AG09319 (cell line): ENCODE measurements around the gene THADA.
"Not testable (repeated sequence)": the region's sequence is repeated elsewhere in the genome, so short reads cannot be mapped to it uniquely, and the experiment has no call there.

Source experiments
- DNase-seq: peaks from one replicate; pipeline ENCODE4 v3.0.0-alpha.2; 2010; ENCODE audit warnings: low read depth; ENCODE audit errors: extremely low read depth
- TF ChIP-seq, protein P1 (sequence below): IDR thresholded peaks from 2 replicates; pipeline ENCODE4 v1.5.1; 2011; ENCODE audit warnings: low read depth, mild to moderate bottlenecking, inconsistent platforms, low read length, moderate library complexity

THADA gene

DNA sequence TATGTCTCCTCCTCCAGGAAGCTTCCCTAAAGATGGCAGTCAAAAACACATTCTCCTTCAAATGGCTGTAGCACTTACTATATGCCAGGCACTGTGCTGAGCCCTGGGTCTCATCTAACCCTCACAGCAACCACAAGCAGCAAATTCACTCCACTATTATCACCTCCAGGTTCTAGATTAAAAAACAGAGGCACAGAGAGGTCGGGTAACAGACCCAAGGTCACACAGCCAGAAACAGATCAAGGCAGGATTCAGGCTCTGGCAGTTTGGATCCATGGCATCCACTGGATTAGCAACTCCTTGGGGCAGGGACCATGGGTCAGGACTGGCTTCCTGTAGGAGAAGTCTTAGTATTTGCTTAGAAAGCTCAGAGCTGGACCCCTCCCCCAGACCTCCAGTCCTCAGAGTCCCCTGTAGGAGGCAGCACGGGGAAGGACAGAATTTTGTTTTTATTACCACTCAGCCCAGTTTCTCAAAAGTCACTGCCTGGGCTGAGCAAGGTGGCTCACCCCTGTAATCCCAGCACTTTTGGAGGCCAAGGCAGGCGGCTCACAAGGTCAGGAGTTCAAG, 403.8 kb downstream of the THADA start:
- DNase-seq = no peak
- TF ChIP-seq, protein P1, sequence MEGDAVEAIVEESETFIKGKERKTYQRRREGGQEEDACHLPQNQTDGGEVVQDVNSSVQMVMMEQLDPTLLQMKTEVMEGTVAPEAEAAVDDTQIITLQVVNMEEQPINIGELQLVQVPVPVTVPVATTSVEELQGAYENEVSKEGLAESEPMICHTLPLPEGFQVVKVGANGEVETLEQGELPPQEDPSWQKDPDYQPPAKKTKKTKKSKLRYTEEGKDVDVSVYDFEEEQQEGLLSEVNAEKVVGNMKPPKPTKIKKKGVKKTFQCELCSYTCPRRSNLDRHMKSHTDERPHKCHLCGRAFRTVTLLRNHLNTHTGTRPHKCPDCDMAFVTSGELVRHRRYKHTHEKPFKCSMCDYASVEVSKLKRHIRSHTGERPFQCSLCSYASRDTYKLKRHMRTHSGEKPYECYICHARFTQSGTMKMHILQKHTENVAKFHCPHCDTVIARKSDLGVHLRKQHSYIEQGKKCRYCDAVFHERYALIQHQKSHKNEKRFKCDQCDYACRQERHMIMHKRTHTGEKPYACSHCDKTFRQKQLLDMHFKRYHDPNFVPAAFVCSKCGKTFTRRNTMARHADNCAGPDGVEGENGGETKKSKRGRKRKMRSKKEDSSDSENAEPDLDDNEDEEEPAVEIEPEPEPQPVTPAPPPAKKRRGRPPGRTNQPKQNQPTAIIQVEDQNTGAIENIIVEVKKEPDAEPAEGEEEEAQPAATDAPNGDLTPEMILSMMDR = peak; percentile 20

DNA sequence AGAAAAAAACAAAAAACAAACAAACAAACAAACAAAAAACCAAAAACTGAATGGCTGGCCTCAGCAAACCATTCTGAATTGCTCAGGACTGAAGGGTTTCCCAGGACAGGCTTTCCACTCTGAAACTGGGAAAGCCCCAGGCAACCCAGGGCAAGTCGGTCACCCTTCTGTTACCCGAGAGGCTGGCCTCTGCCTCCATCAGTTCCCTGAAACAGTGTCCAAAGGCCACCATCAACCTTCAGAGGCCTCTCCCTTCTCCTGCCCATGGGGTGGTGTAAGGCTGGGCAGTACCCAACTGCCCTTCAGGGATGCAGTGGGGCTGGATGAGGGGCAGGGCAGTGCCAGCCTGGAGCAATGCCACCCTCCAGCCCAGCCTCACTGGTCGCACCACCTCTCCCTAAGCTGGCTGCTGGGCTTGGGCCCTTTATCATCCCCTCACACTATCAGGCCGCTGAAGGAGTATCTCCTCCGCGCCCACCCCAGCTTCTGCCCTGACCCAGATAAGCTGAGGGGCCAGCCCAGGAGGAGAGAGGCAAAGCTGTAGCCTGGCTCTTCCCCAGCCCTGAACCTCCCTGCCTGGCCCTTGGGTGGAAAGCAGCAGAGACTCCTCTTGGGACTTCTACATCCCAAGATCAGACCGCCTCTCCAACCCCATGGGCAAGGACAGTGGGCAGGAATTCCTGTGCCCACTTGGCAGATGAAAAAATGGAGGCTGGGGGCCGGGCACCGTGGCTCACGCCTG, 405.4 kb downstream of the THADA start:
- no peak for DNase-seq
- TF ChIP-seq, protein P1 = no peak

DNA sequence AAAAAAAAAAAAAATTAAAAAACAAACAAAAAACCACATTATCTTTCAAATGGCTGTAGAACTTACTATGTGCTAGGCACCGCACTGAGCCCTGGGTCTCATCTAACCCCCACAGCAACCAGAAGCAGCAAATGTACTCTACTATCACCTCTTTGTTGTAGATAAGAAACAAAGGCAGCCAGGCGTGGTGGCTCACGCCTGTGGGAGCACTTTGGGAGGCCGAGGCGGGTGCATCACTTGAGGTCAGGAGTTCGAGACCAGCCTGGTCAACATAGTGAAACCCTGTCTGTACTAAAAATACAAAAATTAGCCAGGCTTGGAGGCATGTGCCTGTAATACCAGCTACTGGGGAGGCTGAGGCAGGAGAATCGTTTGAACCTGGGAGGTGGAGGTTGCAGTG, 406.0 kb downstream of the THADA start:
- DNase-seq = not testable (repeated sequence)

DNA sequence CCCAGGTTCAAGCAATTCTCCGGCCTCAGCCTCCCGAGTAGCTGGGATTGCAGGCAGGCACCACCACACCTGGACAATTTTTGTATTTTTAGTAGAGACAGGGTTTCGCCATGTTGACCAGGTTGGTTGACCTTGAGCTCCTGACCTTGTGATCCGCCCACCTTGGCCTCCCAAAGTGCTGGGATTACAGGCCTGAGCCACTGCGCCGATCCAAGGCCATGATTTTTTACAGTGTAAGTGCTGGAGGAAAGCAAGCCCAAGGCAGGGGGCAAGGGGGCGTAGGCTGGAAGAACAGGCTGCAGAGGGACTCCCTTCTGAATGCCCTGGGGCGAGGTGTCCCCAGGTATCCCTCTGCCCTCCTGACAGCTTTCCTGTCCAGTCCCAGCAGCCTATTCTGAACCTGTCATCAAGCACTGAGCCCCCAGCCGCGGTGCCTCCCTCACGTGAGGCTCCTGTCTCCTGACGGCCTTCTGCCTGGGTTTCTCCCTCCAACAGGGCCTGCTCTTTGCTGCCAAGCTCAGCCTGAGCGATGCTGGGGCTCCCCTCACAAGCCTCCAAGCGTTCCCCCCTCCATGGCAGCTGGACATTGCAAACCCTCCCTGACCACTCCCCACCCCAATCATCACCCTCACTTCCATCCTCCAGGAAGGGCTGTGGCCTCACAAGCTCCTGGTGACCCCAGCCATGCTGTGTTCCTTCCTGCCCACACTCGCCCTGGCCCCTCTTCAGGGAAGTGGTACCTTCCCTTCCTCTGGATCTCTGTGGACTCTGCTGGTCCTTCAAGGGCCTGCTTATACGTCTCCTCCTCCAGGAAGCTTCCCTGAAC, 407.1 kb downstream of the THADA start:
- TF ChIP-seq, protein P1 = no peak
- DNase-seq = no peak

DNA sequence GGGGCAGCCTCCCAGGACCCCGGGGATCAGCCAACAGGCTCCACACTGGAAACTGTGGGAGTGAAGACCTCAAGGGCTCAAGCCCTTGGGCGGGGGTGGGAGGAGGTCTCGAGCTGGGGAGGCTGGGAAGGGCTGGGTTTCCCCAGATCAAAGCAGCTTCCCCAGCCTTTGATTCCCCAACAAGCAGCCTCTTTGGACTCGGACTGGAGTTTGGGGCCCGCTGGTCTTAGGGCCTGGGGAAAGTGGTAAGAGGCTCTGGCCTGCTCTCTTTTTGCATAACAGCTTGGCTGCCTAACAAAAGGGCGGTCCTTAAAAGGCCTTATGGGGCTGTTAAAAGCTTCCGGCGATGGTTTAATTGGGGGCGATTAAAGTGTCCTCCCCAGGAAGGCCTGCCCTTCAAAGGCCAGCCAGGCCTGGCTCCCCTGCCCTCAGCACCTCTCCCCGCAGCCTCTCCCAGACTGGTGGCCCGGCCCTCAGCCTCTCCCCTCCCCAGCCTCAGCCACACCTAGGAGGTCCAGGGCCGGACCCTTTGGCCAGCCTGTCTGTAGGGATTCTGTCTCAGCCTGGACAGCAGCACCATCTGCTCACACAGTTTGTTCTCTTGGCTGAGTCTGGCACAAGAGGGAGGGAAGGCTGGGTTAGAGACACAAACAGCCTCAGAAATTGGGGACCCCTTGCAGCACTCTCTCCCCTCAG, 409.0 kb downstream of the THADA start:
- no peak for DNase-seq
- TF ChIP-seq, protein P1 = no peak

GRCh38 chr2:43186321-43186678, 409.5 kb downstream of the THADA start:
- no peak for DNase-seq
- TF ChIP-seq, protein P1 = no peak

GRCh38 chr2:43185146-43185545, 410.7 kb downstream of the THADA start:
- no peak for DNase-seq

More at GRCh38 chr2:43185146-43185545, 410.7 kb downstream of the THADA start:
- TF ChIP-seq, protein P1 = no peak
